Sciatic nerve (tissue), 2 donors: Measurements from ENCODE around the gene MAFF. TPM values are rescaled to one million over a fixed set of nuclear protein-coding genes. Genes with fewer than 3 reads are reported as not detected.

Experiments
- ATAC-seq: fragments of 200-7000 bp; cut with Tn5 transposase; one replicate; pipeline ENCODE4 v1.9.1; 2020; ENCODE audit warnings: mild to moderate bottlenecking, moderate library complexity
- DNase-seq: peaks from one replicate; pipeline ENCODE4 v3.0.0-alpha.2; 2020; ENCODE audit warnings: low spot score
- intact Hi-C: fragments of 100-400 bp; cut with DNase I; formaldehyde crosslinking; loops from one replicate; pipeline ENCODE4 v1.14.2; 2022
- total RNA-seq: library from RNA; stranded (reverse); fragmentation: NEBNext Ultra II Directional; extraction: Animal tissue kit (Norgen Biotek cat#: 25700); gene quantifications from one replicate; pipeline ENCODE4 v1.2.1, GENCODE V29; 2021
- donor health status: DM: no; HTN: no; CAD: no.
- donor health status: DM: no; HTN: no; CAD: no.

The MAFF gene
- total RNA-seq, 1 donor from 2014 or later: 67.6 TPM

GRCh38 chr22:38257650-38258250, 56.0 kb downstream of the MAFF start:
- ATAC-seq (no peak), DNase-seq (no peak)
- intact Hi-C loops: no loop called here

DNA sequence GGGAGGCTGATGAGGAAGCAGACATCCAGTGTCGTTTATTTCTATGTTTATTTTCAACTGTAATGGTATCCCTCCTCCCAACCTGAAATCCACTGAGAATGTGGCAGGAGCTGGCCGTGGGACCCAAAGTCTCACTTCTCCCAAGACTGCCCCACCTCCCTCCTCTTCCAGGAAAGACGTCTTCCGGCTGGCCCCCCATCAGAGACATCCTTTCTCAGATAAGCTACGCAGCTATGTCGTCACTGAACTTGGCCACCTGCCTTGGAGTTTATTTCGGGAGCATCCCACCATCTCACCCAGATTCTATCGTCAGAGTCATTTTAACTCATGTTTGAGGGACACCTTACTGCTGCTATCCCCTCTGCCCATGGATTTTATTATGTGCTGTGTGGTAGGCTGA, 57.1 kb downstream of the MAFF start:
- intact Hi-C loops: no loop called here
- DNase-seq: peak; percentile 75
- peak; percentile 14 for ATAC-seq

DNA sequence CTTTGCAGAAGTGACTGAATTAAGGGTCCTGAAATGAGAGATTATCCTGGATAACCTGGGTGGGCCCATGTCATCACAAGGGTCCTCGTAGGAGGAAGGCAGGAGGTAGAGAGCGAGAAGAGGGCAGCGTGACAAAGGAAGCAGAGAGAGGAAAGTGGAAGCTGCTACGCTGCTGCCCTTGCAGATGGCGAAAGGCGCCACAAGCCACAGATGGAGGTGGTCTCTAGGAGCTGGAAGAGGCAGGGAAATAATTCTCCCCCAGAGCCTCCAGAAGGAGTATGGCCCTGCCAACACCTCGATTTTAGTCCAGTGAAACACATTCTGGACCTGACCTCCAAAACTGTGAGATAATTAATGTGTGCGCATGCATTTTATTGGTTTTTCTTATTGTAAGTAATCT, 57.6 kb downstream of the MAFF start:
- intact Hi-C loops: no loop called here
- DNase-seq: no peak
- ATAC-seq: no peak

DNA sequence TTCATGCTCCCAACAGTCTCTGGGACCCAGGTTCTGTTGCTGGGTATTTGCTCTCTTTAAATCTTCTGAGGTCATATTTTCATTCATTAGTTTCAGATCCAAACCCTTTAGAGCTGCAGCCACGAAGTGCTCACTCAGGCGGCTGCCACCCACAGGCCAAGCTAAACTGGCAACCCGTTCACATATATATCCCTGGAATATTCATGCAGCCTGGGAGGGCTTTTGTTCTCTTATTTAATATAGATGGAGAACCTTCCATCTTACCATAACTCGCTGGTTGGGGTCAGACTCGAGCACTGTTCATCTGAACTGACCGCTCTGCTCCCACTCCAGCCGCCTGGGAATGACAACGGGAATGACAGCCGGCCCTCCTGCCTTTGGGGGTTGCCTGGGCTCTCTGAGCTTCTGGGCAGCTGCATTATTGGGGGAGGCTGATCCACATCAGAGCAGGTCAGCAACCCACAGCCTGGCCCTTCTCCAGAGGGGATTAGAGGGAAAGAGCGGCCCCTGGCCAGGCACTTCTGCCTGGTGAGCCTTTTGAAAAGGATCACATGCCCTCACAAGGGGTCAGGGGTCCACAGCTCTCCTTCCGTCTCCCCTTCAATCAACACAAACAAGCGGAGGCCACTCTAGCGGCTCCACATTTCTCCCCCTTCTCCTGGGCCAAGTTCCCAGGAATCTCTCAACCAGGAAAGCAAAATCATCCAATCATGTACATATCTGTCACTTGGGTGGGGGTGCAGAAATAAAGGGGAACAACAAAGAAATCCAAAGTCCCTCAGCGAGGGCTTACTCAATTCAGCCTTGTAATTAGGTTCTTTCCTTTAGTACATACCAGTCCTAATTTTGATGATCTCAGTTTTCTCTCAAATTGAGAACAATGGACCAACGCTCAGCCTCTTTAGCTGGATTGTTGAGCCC, 59.2 kb downstream of the MAFF start:
- DNase-seq: no peak
- intact Hi-C loops: no loop called here
- ATAC-seq: peak; percentile 27

DNA sequence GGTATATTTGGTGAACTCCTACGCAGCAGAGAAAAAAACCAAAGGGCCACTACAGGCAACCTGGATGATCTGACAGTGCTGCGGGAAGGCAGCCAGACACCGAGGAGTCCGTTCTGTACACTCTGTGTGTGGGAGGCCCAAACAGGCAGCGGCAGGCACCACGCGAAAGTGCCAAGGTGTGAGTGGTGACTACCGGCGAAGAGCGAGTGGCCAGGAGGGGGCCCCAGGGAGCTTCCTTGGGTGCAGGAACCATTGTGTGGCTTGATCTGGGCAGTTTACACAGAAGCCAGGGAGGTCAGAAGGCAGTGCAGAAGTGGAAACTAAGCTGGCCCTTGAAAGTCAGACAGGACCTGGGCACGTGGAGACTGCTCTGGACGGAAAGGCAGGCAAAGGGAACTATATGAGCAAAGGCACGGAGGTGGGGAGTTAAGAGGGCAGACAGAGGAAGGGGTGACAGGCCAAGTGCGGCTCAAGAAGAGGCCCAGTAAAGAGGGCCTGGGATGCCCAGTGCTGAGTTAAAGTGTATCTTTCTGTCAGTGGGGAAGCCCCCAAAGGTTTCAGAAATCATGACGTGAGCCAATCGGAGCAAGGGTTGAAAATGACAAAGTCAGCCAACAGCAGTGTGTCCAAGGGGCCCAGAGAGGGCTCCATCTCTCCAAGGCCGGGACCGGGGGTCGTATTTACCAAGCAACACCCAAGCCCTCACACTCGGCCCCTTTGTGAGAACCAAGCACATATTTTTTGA, 60.4 kb downstream of the MAFF start:
- ATAC-seq: peak; percentile 36
- intact Hi-C loops: no loop called here
- no peak for DNase-seq

- intact Hi-C loops: no loop called here
- ATAC-seq: no peak
- no peak for DNase-seq
Observed at GRCh38 chr22:38264322-38264843, 62.6 kb downstream of the MAFF start.

Other genes starting within 250 kb of the MAFF start
- 0.45 TPM for gene C22orf23, start 248.4 kb upstream of the MAFF start, total RNA-seq
- gene POLR2F, start 248.3 kb upstream of the MAFF start, total RNA-seq: 94.8 TPM
- 179 TPM for gene SOX10, start 217.4 kb upstream of the MAFF start, total RNA-seq
- 28.7 TPM for gene PICK1, start 144.6 kb upstream of the MAFF start, total RNA-seq
- 1.7 TPM for gene SLC16A8, start 117.8 kb upstream of the MAFF start, total RNA-seq
- 1.6 TPM for gene BAIAP2L2, start 91.3 kb upstream of the MAFF start, total RNA-seq
- gene PLA2G6, start 20.2 kb upstream of the MAFF start, total RNA-seq: 53.7 TPM
- gene TMEM184B, start 71.0 kb downstream of the MAFF start, total RNA-seq: 72.7 TPM
- 184 TPM for gene CSNK1E, start 115.4 kb downstream of the MAFF start, total RNA-seq